GM12878 (cell line): ENCODE measurements around the gene CNDP2. TPM values are rescaled to one million over a fixed set of nuclear protein-coding genes. Genes with fewer than 3 reads are reported as not detected.

Experiments used
- ATAC-seq: fragments of 200-7000 bp; cut with Tn5 transposase; 3 replicates; pipeline ENCODE4 v1.9.1; 2020; ENCODE audit warnings: mild to moderate bottlenecking, moderate library complexity
- BruUV-seq: library from RNA; stranded (reverse); fragments of 400-500 nt; replicated peaks from 2 replicates; lab custom pipeline; 2021; lab: Mats Ljungman, UMichigan
- CTCF ChIA-PET: fragments of 300-600 bp; sonication (Branson Sonifier 250); formaldehyde crosslinking; extraction: SDS; loops from one replicate; lab custom pipeline; 2021; ENCODE audit warnings: inconsistent platforms; lab: Yijun Ruan, JAX
- POLR2A ChIA-PET: fragments of 350-600 bp; formaldehyde crosslinking; extraction: SDS; loops from one replicate; lab custom pipeline; 2021; ENCODE audit warnings: inconsistent platforms; lab: Charles Lee
- RAD21 ChIA-PET: fragments of 300-600 bp; sonication (Branson Sonifier 250); formaldehyde crosslinking; loops from one replicate; lab custom pipeline; 2023; ENCODE audit warnings: antibody characterized with exemption; ENCODE audit not compliant: unreplicated experiment; lab: Charles Lee
- SMC1A ChIA-PET: fragments of 300-600 bp; sonication (Branson Sonifier 250); formaldehyde crosslinking; loops from one replicate; lab custom pipeline; 2023; ENCODE audit not compliant: unreplicated experiment, uncharacterized antibody; lab: Charles Lee
- DNase-seq: peaks from one replicate; pipeline ENCODE4 v3.0.0-alpha.2; 2011; ENCODE audit warnings: low read depth, low spot score
- FAIRE-seq: peaks from 3 replicates; lab custom pipeline; 2011; peaks lifted over from hg19 to GRCh38; lab: Jason Lieb, UNC
- H2AFZ ChIP-seq: 2 replicates; pipeline ENCODE4 v1.6.0; 2011; ENCODE audit warnings: low read depth, low read length, control low read depth; ENCODE audit not compliant: control insufficient read depth
- H3K27ac ChIP-seq: 2 replicates; pipeline ENCODE4 v1.5.1; 2011; ENCODE audit warnings: control low read depth; ENCODE audit not compliant: control insufficient read depth, insufficient read depth
- H3K27me3 ChIP-seq, 2 experiments: replicated peaks in 1 of 2; 2 replicates each; pipeline versions ENCODE4 v1.6.0 to v1.6.1; 2011; ENCODE audit warnings: low read length in 1 of 2; ENCODE audit not compliant: control insufficient read depth in 2 of 2, insufficient read depth in 2 of 2
- H3K36me3 ChIP-seq, 2 experiments: 2 replicates each; pipeline ENCODE4 v1.5.1; 2011; ENCODE audit warnings: low read length in 1 of 2; ENCODE audit not compliant: control insufficient read depth in 2 of 2, insufficient read depth in 2 of 2
- H3K4me1 ChIP-seq: 2 replicates; pipeline ENCODE4 v1.6.1; 2011; ENCODE audit warnings: mild to moderate bottlenecking, low read length, moderate library complexity, mixed read lengths; ENCODE audit not compliant: control insufficient read depth, insufficient read depth
- H3K4me2 ChIP-seq: 2 replicates; pipeline ENCODE4 v1.6.0; 2011; ENCODE audit warnings: control low read depth; ENCODE audit not compliant: control insufficient read depth, insufficient read depth
- H3K4me3 ChIP-seq: fragments of 200-600 bp; sonication (generic); 2 replicates; pipeline ENCODE4 v1.5.1; 2016
- H3K79me2 ChIP-seq: 2 replicates; pipeline ENCODE4 v1.6.0; 2011; ENCODE audit warnings: low read length; ENCODE audit not compliant: control insufficient read depth, insufficient read depth
- H3K9ac ChIP-seq: 2 replicates; pipeline ENCODE4 v1.8.0; 2011; ENCODE audit warnings: low read length, control low read depth, mixed read lengths; ENCODE audit not compliant: control insufficient read depth, insufficient read depth
- H3K9me3 ChIP-seq: replicated peaks from 3 replicates; pipeline ENCODE4 v1.5.1; 2011; ENCODE audit warnings: mild to moderate bottlenecking, low read length; ENCODE audit not compliant: control insufficient read depth, insufficient read depth
- H4K20me1 ChIP-seq: 2 replicates; pipeline ENCODE4 v1.6.0; 2011; ENCODE audit not compliant: control insufficient read depth, insufficient read depth
- JUNB ChIP-seq: IDR thresholded peaks from 2 replicates; pipeline ENCODE4 v1.6.1; 2016; ENCODE audit warnings: antibody characterized with exemption, mild to moderate bottlenecking
- MEF2A ChIP-seq: IDR thresholded peaks from 2 replicates; pipeline ENCODE4 v1.6.1; 2011; ENCODE audit warnings: low read depth, mild to moderate bottlenecking, low read length, moderate library complexity; ENCODE audit not compliant: insufficient read depth
- MXI1 ChIP-seq: fragments of 150-350 bp; IDR thresholded peaks from 2 replicates; pipeline ENCODE4 v1.6.1; 2011; ENCODE audit warnings: low read depth, mild to moderate bottlenecking, inconsistent platforms, low read length, improper control_type of control experiment
- RELA ChIP-seq: fragments of 450-650 bp; IDR thresholded peaks from 2 replicates; pipeline ENCODE4 v1.8.0; 2014; ENCODE audit warnings: borderline replicate concordance; ENCODE audit not compliant: partially characterized antibody
- RUNX3 ChIP-seq: IDR thresholded peaks from 2 replicates; pipeline ENCODE4 v1.6.1; 2012; ENCODE audit warnings: low read length, inconsistent platforms
- SMAD5 ChIP-seq: IDR thresholded peaks from 2 replicates; pipeline ENCODE4 v1.6.1; 2016; ENCODE audit warnings: antibody characterized with exemption, low read depth
- SREBF1 ChIP-seq: IDR thresholded peaks from 2 replicates; pipeline ENCODE4 v1.6.1; 2012; ENCODE audit warnings: mild to moderate bottlenecking, low read length
- SRF ChIP-seq, 2 experiments: IDR thresholded peaks; 2 replicates each; pipeline ENCODE4 v1.6.1; 2011; ENCODE audit warnings: low read depth in 2 of 2, low read length in 2 of 2, mild to moderate bottlenecking in 1 of 2, moderate library complexity in 1 of 2
- TBL1XR1 ChIP-seq: IDR thresholded peaks from 2 replicates; pipeline ENCODE4 v1.6.1; 2012; ENCODE audit warnings: low read depth, low read length, improper control_type of control experiment
- WGBS: methylation state at CpG from one replicate; pipeline ENCODE4 v1.1.6; 2016; ENCODE audit warnings: low lambda C conversion rate; ENCODE audit not compliant: insufficient replicate concordance, insufficient coverage; ENCODE audit errors: missing lambda C conversion rate; 5-methylcytosine and 5-hydroxymethylcytosine counted together
- in situ Hi-C: fragments of 300-500 bp; cut with MboI; formaldehyde crosslinking; loops from 9 replicates; pipeline ENCODE4 v1.14.3; 2018; ENCODE audit warnings: mixed read lengths
- intact Hi-C: fragments of 100-400 bp; cut with micrococcal nuclease; formaldehyde crosslinking; loops from one replicate; pipeline ENCODE4 v1.14.2; 2022; ENCODE audit not compliant: unreplicated experiment
- polyA plus RNA-seq, 11 experiments: library from polyadenylated mRNA; depleted of rRNA in 4 of 11; unstranded in 6 of 11; stranded (reverse) in 5 of 11; fragments of >200 nt; fragmentation: Nextera tagmentation in 4 of 11; fragmentation: Illumina TruSeq in 1 of 11; extraction: Ambion mirVana in 4 of 11; extraction: Trizol in 1 of 11; gene quantifications; 1 replicate in 1 of 11; 2 replicates in 10 of 11; pipeline versions ENCODE4 v1.2.1 to v1.2.3, GENCODE V29; 2011 to 2016; ENCODE audit warnings: inconsistent platforms in 2 of 11, missing spikeins in 2 of 11, low read depth in 1 of 11
- total RNA-seq, 4 experiments: library from RNA; depleted of rRNA in 3 of 4; stranded (reverse); fragments of >200 nt in 3 of 4; fragmentation: Illumina TruSeq in 1 of 4; extraction: Trizol in 1 of 4; gene quantifications; 2 replicates each; pipeline versions ENCODE4 v1.2.1 to v1.2.3, GENCODE V29; 2013 to 2021
- TF ChIP-seq, protein P1 (sequence below): fragments of 450-650 bp; IDR thresholded peaks from 2 replicates; pipeline ENCODE4 v1.6.1; 2018; ENCODE audit warnings: borderline replicate concordance, mild to moderate bottlenecking; ENCODE audit not compliant: partially characterized antibody
- TF ChIP-seq, protein P2 (sequence below): fragments of 150-350 bp; IDR thresholded peaks from 2 replicates; pipeline ENCODE4 v1.6.1; 2014; ENCODE audit warnings: mild to moderate bottlenecking, low read depth, low read length
- TF ChIP-seq, protein P3 (sequence below): fragments of 450-650 bp; formaldehyde crosslinking; IDR thresholded peaks from 2 replicates; pipeline ENCODE4 v1.4.0; 2022; ENCODE audit warnings: mild to moderate bottlenecking, moderate library complexity
- TF ChIP-seq, protein P4 (sequence below): IDR thresholded peaks from 2 replicates; pipeline ENCODE4 v1.6.1; 2011; ENCODE audit warnings: mild to moderate bottlenecking, low read depth, low read length, moderate library complexity; ENCODE audit not compliant: insufficient replicate concordance

The CNDP2 gene
- total and polyA plus RNA-seq, 10 of the 15 experiments (the other 5 are each of a cell fraction or from before 2014, with no cell fraction given) = 63.5 to 213 (median 158) TPM

GRCh38 chr18:74478880-74479279 lies 17.3 kb upstream of the CNDP2 start (continued):
- TF ChIP-seq, protein P1, sequence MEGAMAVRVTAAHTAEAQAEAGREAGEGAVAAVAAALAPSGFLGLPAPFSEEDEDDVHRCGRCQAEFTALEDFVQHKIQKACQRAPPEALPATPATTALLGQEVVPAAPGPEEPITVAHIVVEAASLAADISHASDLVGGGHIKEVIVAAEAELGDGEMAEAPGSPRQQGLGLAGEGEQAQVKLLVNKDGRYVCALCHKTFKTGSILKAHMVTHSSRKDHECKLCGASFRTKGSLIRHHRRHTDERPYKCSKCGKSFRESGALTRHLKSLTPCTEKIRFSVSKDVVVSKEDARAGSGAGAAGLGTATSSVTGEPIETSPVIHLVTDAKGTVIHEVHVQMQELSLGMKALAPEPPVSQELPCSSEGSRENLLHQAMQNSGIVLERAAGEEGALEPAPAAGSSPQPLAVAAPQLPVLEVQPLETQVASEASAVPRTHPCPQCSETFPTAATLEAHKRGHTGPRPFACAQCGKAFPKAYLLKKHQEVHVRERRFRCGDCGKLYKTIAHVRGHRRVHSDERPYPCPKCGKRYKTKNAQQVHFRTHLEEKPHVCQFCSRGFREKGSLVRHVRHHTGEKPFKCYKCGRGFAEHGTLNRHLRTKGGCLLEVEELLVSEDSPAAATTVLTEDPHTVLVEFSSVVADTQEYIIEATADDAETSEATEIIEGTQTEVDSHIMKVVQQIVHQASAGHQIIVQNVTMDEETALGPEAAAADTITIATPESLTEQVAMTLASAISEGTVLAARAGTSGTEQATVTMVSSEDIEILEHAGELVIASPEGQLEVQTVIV = no peak
- TF ChIP-seq, protein P2, sequence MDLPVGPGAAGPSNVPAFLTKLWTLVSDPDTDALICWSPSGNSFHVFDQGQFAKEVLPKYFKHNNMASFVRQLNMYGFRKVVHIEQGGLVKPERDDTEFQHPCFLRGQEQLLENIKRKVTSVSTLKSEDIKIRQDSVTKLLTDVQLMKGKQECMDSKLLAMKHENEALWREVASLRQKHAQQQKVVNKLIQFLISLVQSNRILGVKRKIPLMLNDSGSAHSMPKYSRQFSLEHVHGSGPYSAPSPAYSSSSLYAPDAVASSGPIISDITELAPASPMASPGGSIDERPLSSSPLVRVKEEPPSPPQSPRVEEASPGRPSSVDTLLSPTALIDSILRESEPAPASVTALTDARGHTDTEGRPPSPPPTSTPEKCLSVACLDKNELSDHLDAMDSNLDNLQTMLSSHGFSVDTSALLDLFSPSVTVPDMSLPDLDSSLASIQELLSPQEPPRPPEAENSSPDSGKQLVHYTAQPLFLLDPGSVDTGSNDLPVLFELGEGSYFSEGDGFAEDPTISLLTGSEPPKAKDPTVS = no peak

DNA sequence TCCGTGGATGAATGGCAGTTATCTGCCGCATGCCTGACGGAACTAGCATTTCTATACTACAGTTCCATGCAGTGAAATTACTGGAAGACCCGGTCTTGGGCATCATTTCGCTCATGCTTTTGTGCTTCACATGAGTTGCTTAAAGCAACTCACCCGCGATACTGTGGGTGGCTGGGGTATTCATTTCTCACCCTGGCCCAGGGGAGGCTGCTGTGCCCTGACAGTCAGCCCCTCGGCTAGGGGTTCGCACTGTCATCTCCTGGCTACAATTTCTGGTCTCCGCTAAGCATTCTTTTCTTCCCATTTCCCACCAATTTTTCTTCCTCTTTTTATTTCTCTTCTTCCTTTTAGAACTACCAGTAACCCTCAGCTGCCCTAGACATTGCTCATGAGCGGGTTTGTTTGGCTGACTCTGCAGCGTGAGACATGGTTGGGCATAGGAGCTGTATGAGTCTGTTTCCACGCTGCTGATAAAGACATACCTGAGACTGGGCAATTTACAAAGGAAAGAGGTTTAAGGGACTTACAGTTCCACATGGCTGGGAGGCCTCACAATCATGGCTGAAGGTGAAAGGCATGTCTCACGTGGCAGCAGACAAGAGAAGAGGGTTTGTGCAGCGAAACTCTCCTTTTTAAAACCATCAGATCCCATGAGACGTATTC lies 16.5 kb upstream of the CNDP2 start:
- Histone ChIP-seq H3K27ac (no peak overlapping the region), H3K9me3 (no peaks in the 10 kb centered on the region), H3K4me3 (no peak overlapping the region), H3K79me2 (no peaks in the 10 kb centered on the region), H3K4me1 (peaks cover 3% of the 10 kb centered on the region), H3K36me3 (no peaks in the 10 kb centered on the region), H4K20me1 (no peaks in the 10 kb centered on the region), H2AFZ (no peak overlapping the region), H3K9ac (no peak overlapping the region), H3K4me2 (no peak overlapping the region), H3K27me3 (no peaks in the 10 kb centered on the region; a peak in 2 of 4 replicates)
- ChIA-PET POLR2A (no interaction called here), SMC1A (interaction anchor here (0.8 kb wide), 1 partner anchor 72 kb away, joined by 4 read pairs; no protein-coding TSS in a partner anchor), RAD21 (no interaction called here), CTCF (no interaction called here)
- WGBS = 55% methylated on average over 16 of the region's 16 CpGs
- intact Hi-C loops = loop anchor here (5.0 kb wide), 1 partner anchor 282 kb away; no protein-coding TSS in a partner anchor
- ATAC-seq (no peak), DNase-seq (no peak), FAIRE-seq (no peak)
- BruUV-seq = no TSS peak
- in situ Hi-C loops = no loop called here
- TF ChIP-seq TBL1XR1 = no peak
- TF ChIP-seq SRF (IDR thresholded peaks at IDR 0.05; ENCODE audit: low read depth in 2 of 2, low read length in 2 of 2) = no peak
- TF ChIP-seq SREBF1 = no peak
- TF ChIP-seq RELA = no peak
- TF ChIP-seq RUNX3 = no peak
- TF ChIP-seq, protein P3, sequence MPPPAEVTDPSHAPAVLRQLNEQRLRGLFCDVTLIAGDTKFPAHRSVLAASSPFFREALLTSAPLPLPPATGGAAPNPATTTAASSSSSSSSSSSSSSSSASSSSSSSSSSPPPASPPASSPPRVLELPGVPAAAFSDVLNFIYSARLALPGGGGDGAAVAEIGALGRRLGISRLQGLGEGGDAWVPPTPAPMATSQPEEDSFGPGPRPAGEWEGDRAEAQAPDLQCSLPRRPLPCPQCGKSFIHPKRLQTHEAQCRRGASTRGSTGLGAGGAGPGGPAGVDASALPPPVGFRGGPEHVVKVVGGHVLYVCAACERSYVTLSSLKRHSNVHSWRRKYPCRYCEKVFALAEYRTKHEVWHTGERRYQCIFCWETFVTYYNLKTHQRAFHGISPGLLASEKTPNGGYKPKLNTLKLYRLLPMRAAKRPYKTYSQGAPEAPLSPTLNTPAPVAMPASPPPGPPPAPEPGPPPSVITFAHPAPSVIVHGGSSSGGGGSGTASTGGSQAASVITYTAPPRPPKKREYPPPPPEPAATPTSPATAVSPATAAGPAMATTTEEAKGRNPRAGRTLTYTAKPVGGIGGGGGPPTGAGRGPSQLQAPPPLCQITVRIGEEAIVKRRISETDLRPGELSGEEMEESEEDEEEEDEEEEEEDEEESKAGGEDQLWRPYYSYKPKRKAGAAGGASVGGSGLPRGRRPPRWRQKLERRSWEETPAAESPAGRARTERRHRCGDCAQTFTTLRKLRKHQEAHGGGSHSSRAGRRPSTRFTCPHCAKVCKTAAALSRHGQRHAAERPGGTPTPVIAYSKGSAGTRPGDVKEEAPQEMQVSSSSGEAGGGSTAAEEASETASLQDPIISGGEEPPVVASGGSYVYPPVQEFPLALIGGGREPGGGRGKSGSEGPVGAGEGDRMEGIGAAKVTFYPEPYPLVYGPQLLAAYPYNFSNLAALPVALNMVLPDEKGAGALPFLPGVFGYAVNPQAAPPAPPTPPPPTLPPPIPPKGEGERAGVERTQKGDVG = no peak
- TF ChIP-seq SMAD5 = no peak
- TF ChIP-seq MEF2A = no peak
- TF ChIP-seq, protein P4, sequence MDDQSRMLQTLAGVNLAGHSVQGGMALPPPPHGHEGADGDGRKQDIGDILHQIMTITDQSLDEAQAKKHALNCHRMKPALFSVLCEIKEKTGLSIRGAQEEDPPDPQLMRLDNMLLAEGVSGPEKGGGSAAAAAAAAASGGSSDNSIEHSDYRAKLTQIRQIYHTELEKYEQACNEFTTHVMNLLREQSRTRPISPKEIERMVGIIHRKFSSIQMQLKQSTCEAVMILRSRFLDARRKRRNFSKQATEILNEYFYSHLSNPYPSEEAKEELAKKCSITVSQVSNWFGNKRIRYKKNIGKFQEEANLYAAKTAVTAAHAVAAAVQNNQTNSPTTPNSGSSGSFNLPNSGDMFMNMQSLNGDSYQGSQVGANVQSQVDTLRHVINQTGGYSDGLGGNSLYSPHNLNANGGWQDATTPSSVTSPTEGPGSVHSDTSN = no peak
- TF ChIP-seq MXI1 = no peak
- no peak for TF ChIP-seq JUNB
